Neural progenitor cell (in vitro differentiated cells): ENCODE results near the gene EIF4ENIF1. TPM values are rescaled to one million over a fixed set of nuclear protein-coding genes. Genes with fewer than 3 reads are reported as not detected.

Experiments used
- DNase-seq: peaks from one replicate; pipeline ENCODE4 v3.0.0-alpha.2; 2016; ENCODE audit warnings: low spot score
- H2AFZ ChIP-seq: fragments of 200-600 bp; sonication (generic); replicated peaks from 2 replicates; pipeline ENCODE4 v1.6.1; 2016; ENCODE audit warnings: antibody characterized with exemption
- H3F3A ChIP-seq: fragments of 200-600 bp; sonication (generic); 2 replicates; pipeline ENCODE4 v1.6.1; 2016; ENCODE audit warnings: antibody characterized with exemption, low read depth
- H3K27ac ChIP-seq: fragments of 200-600 bp; sonication (generic); 2 replicates; pipeline ENCODE4 v1.5.1; 2016; ENCODE audit warnings: mild to moderate bottlenecking
- H3K27me3 ChIP-seq: fragments of 200-600 bp; sonication (generic); 2 replicates; pipeline ENCODE4 v1.6.1; 2016; ENCODE audit warnings: mild to moderate bottlenecking, moderate library complexity
- H3K36me3 ChIP-seq: fragments of 200-600 bp; sonication (generic); 2 replicates; pipeline ENCODE4 v1.5.1; 2016
- H3K4me1 ChIP-seq: fragments of 200-600 bp; sonication (generic); 2 replicates; pipeline ENCODE4 v1.6.1; 2016; ENCODE audit warnings: mixed run types
- H3K4me2 ChIP-seq: fragments of 200-600 bp; sonication (generic); 2 replicates; pipeline ENCODE4 v1.6.1; 2016
- H3K4me3 ChIP-seq: fragments of 200-600 bp; sonication (generic); 2 replicates; pipeline ENCODE4 v1.5.1; 2016
- H3K79me2 ChIP-seq: fragments of 200-600 bp; sonication (generic); 2 replicates; pipeline ENCODE4 v1.6.1; 2016; ENCODE audit warnings: low read depth
- H3K9ac ChIP-seq: fragments of 200-600 bp; sonication (generic); 2 replicates; pipeline ENCODE4 v1.6.1; 2016
- H3K9me3 ChIP-seq: fragments of 200-600 bp; sonication (generic); 2 replicates; pipeline ENCODE4 v1.5.1; 2016; ENCODE audit warnings: low read depth
- H4K20me1 ChIP-seq: fragments of 200-600 bp; sonication (generic); 2 replicates; pipeline ENCODE4 v1.6.1; 2016; ENCODE audit warnings: low read depth
- H3K27ac Mint-ChIP-seq: 3 replicates; pipeline ENCODE4 v1.8.0; 2021; ENCODE audit warnings: mixed read lengths
- H3K27me3 Mint-ChIP-seq: 2 replicates; pipeline ENCODE4 v1.8.0; 2022; ENCODE audit warnings: low read depth, mild to moderate bottlenecking, inconsistent platforms, moderate library complexity, mixed read lengths; ENCODE audit not compliant: insufficient read depth
- H3K36me3 Mint-ChIP-seq: 3 replicates; pipeline ENCODE4 v1.8.0; 2021; ENCODE audit warnings: mixed read lengths
- H3K4me1 Mint-ChIP-seq: 3 replicates; pipeline ENCODE4 v1.8.0; 2021; ENCODE audit warnings: mixed read lengths
- H3K4me3 Mint-ChIP-seq: 3 replicates; pipeline ENCODE4 v1.8.0; 2021; ENCODE audit warnings: mild to moderate bottlenecking, moderate library complexity, mixed read lengths
- H3K9me3 Mint-ChIP-seq: 3 replicates; pipeline ENCODE4 v1.8.0; 2020; ENCODE audit warnings: mixed read lengths
- EZH2 ChIP-seq: fragments of 200-600 bp; sonication (generic); IDR thresholded peaks from 2 replicates; pipeline ENCODE4 v1.6.1; 2017; ENCODE audit warnings: antibody characterized with exemption, mild to moderate bottlenecking, moderate library complexity
- EZH2phosphoT487 ChIP-seq: fragments of 200-600 bp; sonication (generic); IDR thresholded peaks from 2 replicates; pipeline ENCODE4 v1.6.1; 2017; ENCODE audit warnings: antibody characterized with exemption
- total RNA-seq: library from RNA; depleted of rRNA; stranded (reverse); fragments of >200 nt; gene quantifications from 2 replicates; pipeline ENCODE4 v1.2.3, GENCODE V29; 2015; ENCODE audit warnings: low replicate concordance
- TF ChIP-seq, protein P1 (sequence below): fragments of 200-600 bp; sonication (generic); IDR thresholded peaks from 2 replicates; pipeline ENCODE4 v1.5.1; 2017; ENCODE audit warnings: antibody characterized with exemption, mild to moderate bottlenecking

Gene EIF4ENIF1
- total RNA-seq, 1 donor from 2014 or later, result 21.4 TPM

DNA sequence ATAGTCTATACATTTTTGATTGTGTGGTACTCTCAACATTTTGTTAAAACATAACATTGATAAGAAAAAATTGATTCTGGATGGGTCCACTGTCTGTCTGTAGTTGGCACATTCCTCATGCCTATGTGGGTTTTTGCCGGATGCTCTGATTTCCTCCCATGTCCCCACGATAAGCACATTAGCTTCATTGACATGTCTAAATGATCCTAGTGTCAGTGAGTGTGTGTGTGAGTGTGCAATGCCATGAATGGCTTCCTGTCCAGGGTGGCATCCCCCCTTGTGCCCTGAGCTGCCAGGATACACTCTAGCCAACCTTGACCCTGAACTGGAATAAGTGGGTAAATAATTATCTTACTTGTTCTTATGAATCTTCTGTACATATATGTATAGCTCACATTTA, 12.1 kb upstream of the EIF4ENIF1 start:
- no peaks in the 10 kb centered on the region for H4K20me1 ChIP-seq
- peaks cover 7% of the 10 kb centered on the region for H3K79me2 ChIP-seq
- Mint-ChIP-seq H3K27me3 (peaks cover 8% of the 10 kb centered on the region), H3K4me3 (no peak overlapping the region), H3K4me1 (no peaks in the 10 kb centered on the region), H3K9me3 (peaks cover 23% of the 10 kb centered on the region), H3K36me3 (peaks cover 40% of the 10 kb centered on the region), H3K27ac (no peak overlapping the region)
- no peaks in the 10 kb centered on the region for H3K36me3 ChIP-seq
- DNase-seq, result no peak
- H3K4me3 ChIP-seq, result no peak overlapping the region
- H3F3A ChIP-seq, result no peaks in the 10 kb centered on the region
- TF ChIP-seq, protein P1, sequence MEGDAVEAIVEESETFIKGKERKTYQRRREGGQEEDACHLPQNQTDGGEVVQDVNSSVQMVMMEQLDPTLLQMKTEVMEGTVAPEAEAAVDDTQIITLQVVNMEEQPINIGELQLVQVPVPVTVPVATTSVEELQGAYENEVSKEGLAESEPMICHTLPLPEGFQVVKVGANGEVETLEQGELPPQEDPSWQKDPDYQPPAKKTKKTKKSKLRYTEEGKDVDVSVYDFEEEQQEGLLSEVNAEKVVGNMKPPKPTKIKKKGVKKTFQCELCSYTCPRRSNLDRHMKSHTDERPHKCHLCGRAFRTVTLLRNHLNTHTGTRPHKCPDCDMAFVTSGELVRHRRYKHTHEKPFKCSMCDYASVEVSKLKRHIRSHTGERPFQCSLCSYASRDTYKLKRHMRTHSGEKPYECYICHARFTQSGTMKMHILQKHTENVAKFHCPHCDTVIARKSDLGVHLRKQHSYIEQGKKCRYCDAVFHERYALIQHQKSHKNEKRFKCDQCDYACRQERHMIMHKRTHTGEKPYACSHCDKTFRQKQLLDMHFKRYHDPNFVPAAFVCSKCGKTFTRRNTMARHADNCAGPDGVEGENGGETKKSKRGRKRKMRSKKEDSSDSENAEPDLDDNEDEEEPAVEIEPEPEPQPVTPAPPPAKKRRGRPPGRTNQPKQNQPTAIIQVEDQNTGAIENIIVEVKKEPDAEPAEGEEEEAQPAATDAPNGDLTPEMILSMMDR, result no peak
- no peak for TF ChIP-seq EZH2phosphoT487
- TF ChIP-seq EZH2, result no peak
- peaks cover 6% of the 10 kb centered on the region for H3K27me3 ChIP-seq
- H3K4me2 ChIP-seq, result no peak overlapping the region
- H3K9ac ChIP-seq, result no peak overlapping the region
- peaks cover 4% of the 10 kb centered on the region for H3K9me3 ChIP-seq
- no peak overlapping the region for H2AFZ ChIP-seq
- no peaks in the 10 kb centered on the region for H3K4me1 ChIP-seq
- H3K27ac ChIP-seq, result no peak overlapping the region

DNA sequence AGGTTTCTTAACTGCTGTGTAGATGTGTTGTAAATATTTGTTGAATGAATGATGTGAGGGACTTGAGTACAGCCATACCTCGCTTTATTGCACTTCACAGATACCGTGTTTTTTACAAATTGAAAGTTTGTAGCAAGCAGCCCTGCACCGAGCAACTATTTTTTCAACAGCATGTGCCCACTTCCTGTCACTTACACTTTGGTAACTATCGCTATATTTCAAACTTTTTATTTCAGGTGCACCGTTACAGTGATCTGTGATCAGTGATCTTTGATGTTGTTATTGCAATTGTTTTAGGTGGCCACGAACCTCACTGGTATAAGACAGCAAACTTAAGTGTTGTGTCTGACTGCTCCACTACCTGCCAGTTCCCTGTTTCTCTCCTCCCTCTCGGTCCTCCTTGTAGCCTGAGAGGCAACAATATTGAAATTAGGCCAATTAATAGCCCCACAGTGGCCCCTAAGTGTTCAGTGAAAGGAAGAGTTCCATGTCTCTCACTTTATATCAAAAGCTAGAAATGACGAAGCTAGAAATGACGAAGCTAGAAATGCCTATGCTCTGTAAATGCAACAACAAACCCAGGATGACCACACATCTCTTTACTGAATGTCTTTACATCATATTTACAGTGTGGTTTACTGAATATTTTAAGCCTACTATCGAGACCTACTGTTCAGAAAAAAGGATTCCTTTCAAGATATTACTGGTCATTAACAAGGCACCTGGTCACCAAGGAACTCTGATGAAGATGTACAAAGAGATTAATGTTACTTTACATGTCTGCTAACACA, 7.7 kb upstream of the EIF4ENIF1 start:
- peak overlapping the region; percentile 84 for H3K4me2 ChIP-seq
- peaks cover 24% of the 10 kb centered on the region for H3K36me3 Mint-ChIP-seq
- H3K27ac ChIP-seq, result no peak overlapping the region
- H3K27me3 ChIP-seq, result peaks cover 12% of the 10 kb centered on the region
- peaks cover 7% of the 10 kb centered on the region for H3K4me1 Mint-ChIP-seq
- H3K4me1 ChIP-seq, result no peaks in the 10 kb centered on the region
- no peaks in the 10 kb centered on the region for H4K20me1 ChIP-seq
- peaks cover 19% of the 10 kb centered on the region for H3K9me3 Mint-ChIP-seq
- no peak for DNase-seq
- H3K27me3 Mint-ChIP-seq, result peaks cover 8% of the 10 kb centered on the region
- peak overlapping the region; percentile 60 for H3K4me3 ChIP-seq
- H3K9me3 ChIP-seq, result peaks cover 4% of the 10 kb centered on the region
- H2AFZ ChIP-seq, result peak overlapping the region; percentile 79
- no peaks in the 10 kb centered on the region for H3K36me3 ChIP-seq
- peak overlapping the region; percentile 93 for H3K4me3 Mint-ChIP-seq
- peaks cover 7% of the 10 kb centered on the region for H3K79me2 ChIP-seq
- no peak overlapping the region for H3K9ac ChIP-seq
- H3K27ac Mint-ChIP-seq, result no peak overlapping the region
- peaks cover 5% of the 10 kb centered on the region for H3F3A ChIP-seq
- TF ChIP-seq, protein P1, result no peak
- TF ChIP-seq EZH2 (peak; percentile 4), EZH2phosphoT487 (no peak)

DNA sequence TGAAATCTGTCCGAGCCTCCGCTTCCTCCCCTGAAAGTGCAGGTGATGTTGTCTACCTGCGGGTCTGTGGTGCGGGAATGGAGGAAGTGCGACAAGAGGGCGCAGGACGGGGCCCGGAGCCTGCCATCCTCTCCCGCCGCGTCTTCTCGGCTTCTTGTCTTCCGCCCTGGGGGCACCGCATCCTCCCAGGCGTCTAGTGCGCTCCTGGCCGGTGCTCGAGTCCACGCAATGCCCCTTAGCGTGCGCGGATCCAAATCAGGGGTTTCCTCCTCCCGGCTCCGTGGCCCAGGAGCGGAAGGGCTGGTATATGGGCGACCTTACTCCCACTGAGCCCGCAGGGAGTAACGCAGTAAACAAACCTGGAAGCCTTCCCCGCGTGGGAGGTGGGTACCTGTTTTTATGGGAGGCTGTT, 7.1 kb upstream of the EIF4ENIF1 start:
- peak; percentile 27 for TF ChIP-seq EZH2
- TF ChIP-seq, protein P1, result no peak
- Mint-ChIP-seq H3K9me3 (peaks cover 16% of the 10 kb centered on the region), H3K4me1 (peaks cover 10% of the 10 kb centered on the region), H3K27ac (no peak overlapping the region), H3K36me3 (peaks cover 20% of the 10 kb centered on the region), H3K4me3 (peak overlapping the region; percentile 93), H3K27me3 (peaks cover 8% of the 10 kb centered on the region)
- Histone ChIP-seq H3K4me1 (peaks cover 3% of the 10 kb centered on the region), H2AFZ (peak overlapping the region; percentile 79), H3K27ac (no peak overlapping the region), H3K9ac (no peak overlapping the region), H3F3A (peaks cover 11% of the 10 kb centered on the region), H3K4me2 (peak overlapping the region; percentile 84), H3K4me3 (peak overlapping the region; percentile 60), H4K20me1 (peaks cover 2% of the 10 kb centered on the region), H3K27me3 (peaks cover 15% of the 10 kb centered on the region), H3K9me3 (peaks cover 4% of the 10 kb centered on the region), H3K36me3 (no peaks in the 10 kb centered on the region), H3K79me2 (peaks cover 7% of the 10 kb centered on the region)
- DNase-seq, result no peak
